Activated CD4-positive, alpha-beta T cell treated with anti-CD3 and anti-CD28 coated beads for 48 hours (primary cell): Measurements from ENCODE around the gene CDK7.
A peak's percentile ranks its signal among the peaks of the same experiment; 100 is the strongest.
"Not testable (repeated sequence)": the region's sequence is repeated elsewhere in the genome, so short reads cannot be mapped to it uniquely, and the experiment has no call there.

Experiments
- DNase-seq: peaks from one replicate; pipeline ENCODE4 v3.0.0-alpha.2; 2020

Gene CDK7

DNA sequence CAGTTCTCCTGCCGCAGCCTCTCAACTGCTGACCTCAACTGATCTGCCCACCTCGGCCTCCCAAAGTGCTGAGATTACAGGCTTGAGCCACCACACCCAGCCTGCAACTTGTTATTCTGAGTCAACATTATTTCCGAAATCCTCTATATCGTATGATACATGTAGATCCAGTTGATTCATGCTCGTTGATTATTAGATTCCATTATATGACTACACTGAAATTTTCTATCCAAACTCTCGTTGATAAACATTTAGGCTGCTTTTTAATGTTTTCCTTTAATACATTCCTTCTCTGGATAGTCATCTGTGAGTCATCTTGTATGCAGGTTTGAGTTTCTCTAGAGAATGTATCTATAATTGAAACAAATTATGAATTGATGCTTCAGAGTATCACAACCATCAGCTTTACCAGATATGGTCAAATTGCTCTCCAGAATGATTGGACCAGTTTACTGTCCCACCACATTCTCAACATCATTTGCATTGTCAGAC lies 4.1 kb downstream of the CDK7 start:
- no peak for DNase-seq

DNA sequence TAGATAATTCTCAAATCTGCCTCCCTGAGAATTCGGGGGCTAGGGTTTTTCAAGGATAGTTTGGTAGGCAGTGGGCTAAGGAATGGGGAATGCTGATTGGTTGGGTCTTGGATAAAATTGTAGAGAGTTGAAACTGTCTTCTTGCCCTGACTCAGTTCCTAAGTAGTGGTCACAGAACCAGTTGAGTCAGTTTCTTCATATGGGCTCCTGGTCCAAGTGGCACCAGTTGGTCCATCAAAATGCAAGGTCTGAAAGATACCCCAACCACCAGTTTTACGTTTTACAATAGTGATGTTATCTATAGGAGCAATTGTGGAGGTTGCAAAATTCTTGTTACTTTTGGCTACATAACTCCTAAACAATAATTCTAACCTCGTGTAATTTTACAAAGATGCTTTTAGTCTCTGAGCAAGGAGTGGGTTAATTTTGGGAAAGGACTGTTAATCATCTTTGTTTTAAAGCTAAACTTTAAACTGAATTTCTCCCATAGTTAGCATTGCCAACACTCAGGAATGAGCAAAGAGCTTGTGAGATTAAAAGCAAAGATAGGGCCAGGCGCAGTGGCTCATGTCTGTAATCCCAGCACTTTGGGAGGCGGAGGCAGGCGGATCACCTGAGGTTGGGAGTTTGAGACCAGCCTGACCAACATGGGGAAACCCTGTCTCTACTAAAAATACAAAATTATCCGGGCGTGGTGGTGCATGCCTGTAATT lies 7.7 kb downstream of the CDK7 start:
- DNase-seq: no peak

DNA sequence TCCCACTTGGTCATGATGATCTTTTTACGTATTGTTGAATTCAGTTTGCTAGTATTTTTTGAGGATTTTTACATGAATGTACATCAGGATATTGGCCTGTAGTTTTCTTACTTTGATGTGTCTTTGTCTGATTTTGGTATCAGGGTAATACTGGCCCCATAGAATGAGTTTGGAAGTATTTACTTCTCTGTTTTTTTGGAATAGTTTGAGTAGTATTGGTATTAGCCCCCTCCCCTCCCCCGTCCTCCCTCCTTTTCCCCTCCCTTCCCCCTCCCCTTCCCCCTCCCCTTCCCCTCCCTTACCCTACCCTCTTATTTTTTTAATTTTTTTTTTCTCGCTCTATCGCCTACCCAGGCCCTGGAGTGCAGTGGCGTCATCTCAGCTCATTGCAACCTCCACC lies 10.3 kb downstream of the CDK7 start:
- no peak for DNase-seq

DNA sequence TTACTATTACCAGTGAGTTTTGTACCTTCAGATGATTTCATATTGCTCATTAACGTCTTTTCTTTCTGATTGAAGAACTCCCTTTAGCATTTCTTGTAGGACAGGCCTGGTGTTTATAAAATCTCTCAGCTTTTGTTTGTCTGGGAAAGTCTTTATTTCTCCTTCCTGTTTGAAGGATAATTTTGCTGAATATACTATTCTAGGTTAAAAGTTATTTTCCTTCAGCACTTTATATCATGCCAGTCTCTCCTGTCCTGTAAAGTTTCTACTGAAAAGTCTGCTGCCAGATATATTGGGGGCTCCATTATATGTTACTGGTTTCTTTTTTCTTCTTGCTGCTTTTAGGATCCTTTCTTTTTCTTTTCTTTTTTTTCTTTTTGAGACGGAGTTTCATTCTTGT lies 13.3 kb downstream of the CDK7 start:
- DNase-seq: no peak

DNA sequence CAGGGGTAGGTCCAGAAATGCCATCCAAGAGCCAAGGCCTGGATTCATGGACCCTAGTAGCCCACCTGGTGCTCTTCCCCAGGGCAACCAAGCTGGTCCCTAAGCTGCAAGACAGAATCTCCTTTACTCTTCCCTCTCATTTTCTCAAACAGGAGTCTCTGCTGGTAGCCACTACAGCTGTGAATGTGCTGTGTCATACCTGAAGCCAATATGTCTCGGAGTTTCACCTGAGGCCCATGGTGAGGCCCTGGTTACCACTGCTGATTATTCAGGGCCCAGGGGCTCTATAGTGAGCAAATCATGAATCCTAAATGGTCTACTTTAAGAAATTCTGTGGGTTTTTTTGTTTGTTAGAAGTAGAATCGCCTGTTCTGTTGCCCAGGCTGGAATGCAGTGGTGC lies 15.9 kb downstream of the CDK7 start:
- no peak for DNase-seq

DNA sequence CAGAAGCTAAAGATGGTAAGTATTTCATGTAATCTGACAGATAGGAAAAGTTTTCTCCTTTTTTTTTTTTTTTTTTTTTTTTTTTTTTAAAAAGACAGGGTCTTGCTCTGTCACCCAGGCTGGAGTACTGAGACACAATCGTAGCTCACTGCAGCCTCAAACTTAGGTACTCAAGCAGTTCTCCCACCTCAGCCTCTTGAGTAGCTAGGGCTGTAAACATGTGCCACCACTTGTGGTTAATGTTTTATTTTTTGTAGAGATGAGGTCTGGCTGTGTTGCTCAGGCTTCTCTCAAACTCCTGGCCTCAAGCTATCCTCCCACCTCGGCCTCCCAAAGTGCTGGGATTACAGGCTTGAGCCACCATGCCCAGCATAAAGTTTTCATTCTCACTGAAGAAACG lies 17.8 kb downstream of the CDK7 start:
- DNase-seq: no peak

DNA sequence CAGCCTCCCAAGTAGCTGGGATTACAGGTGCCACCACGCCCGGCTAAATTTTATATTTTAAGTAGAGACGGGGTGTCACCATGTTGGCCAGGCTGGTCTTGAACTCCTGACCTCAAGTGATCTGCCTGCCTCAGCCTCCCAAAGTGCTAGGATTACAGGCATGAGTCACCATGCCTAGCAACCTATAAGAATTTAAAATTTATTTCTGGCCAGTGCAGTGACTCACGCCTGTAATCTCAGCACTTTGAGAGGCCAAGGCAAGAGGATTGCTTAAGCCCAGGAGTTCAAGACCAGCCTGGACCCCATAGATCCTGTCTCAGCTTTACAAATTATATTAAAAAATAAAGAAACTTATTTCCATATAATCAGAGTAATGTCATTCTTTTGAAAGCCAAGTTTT lies 21.3 kb downstream of the CDK7 start:
- not testable (repeated sequence) for DNase-seq

DNA sequence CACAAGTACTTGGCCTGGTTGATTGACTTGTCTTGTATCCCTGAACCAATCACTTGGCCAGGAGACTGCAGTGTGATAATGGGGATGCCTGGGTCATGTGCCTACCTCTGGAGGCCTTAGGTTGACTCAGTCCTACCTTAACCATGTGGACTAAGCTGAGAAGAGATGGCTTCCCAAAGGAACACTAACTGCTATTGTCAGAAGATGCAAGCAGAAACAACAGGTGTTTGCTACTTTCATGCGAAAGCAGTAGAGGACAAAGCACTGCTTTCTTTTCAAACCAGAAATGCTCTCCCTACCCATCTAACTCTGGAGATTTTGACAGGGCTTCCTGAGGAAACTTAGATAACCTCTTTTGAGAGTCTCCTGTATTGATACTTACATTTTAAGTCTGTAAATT lies 22.9 kb downstream of the CDK7 start:
- DNase-seq: no peak

DNA sequence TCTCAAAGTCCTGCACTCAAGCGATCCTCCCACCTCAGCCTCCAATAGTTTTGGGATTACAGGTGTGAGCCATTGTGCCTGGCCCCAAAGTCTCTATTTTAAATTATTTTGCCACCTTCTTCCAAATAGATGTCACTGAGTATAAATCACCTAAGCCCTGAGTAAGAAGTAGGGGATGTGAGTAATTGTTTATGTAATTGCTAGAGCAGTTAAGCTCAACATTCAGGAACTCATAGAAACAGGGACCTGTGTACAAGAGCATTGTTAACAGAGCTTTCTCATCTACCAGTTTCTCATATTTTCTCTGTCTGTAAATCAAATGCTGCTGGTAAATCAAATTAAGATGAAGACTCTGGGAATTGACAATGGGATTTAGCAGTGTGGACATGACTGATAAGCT lies 26.3 kb downstream of the CDK7 start:
- DNase-seq: no peak

DNA sequence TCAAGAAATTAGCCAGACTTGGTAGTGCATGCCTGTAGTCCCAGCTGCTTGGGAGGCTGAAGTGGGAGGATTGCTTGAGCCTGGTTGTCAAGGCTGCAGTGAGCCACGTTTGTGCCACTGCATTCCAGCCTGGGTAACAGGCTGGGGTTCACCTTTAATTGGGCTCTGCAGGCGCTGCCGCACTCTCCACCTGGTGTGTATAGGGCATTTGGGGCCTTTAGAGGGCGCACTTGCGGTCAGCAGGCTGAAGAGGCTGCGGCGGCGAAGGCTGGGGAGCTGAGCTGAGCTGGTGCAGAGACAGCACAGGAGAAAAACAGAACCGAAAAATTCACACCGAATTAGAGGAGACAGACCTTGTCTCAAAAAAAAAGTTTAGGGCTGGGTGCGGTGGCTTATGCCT lies 31.2 kb downstream of the CDK7 start:
- DNase-seq: peak; percentile 28

DNA sequence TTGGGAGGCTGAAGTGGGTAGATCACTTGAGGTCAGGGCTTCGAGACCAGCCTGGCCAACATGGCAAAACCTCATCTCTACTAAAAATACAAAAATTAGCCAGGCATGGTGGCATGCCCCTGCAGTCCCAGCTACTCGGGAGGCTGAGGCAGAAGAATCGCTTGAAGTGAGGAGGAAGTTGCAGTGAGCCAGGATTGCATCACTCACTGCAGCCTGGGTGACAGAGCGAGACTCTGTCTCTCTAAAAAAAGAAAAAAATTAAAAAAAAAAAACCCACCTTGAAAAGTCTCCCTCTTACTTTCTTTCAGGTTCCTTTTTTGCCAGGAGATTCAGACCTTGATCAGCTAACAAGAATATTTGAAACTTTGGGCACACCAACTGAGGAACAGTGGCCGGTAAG lies 34.2 kb downstream of the CDK7 start:
- no peak for DNase-seq

DNA sequence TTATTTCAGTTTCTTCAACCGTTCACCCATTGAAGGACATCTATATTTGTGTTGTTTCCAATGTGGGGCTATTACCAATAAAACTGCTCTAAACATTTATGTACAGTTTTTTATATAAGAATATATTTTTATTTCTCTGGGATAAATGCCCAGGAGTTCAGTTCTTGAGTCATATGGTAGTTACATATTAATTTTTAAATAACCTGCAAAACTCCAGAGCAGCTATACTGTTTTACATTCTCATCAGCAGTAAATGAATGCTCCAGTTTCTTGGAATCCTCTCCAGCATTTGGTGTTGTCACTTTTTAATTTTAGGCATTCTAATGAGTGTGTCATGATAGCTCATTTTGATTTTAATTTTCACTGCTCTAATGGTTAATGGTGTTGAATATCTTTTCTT lies 36.2 kb downstream of the CDK7 start:
- no peak for DNase-seq

DNA sequence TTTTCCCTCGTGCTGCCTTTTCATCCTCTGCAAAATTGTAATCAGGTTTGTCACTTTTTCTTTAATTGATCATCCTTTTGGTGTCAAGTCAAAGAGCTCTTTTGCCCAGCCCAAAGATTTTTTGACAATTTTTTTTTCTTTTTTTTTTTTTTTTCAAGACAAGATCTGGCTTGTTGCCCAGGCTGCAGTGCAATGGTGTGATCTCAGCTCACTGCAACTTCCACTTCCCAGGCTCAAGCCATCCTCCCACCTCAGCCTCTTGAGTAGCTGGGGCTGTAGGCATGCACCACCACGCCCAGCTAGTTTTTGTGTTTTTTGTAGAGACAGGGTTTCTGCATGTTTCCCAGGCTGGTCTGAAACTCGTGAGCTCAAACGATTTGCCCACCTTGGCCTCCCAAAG lies 36.7 kb downstream of the CDK7 start:
- no peak for DNase-seq

DNA sequence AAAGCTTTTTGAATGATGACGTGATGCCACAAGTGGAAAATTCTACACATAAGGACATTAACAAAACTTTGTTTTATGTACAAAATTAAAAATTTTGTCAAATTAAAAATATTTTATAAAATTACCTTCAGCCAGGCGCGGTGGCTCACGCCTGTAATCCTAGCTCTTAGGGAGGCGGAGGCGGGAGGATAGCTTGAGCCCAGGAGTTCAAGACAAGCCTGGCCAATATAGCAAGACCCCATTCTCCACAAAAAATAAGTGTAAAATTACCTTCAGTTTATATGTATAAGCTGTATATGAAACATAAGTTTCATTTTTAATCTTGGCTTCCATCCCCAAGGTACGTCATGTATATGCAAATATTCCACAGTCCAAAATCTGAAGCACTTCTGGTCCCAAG lies 40.9 kb downstream of the CDK7 start:
- no peak for DNase-seq

DNA sequence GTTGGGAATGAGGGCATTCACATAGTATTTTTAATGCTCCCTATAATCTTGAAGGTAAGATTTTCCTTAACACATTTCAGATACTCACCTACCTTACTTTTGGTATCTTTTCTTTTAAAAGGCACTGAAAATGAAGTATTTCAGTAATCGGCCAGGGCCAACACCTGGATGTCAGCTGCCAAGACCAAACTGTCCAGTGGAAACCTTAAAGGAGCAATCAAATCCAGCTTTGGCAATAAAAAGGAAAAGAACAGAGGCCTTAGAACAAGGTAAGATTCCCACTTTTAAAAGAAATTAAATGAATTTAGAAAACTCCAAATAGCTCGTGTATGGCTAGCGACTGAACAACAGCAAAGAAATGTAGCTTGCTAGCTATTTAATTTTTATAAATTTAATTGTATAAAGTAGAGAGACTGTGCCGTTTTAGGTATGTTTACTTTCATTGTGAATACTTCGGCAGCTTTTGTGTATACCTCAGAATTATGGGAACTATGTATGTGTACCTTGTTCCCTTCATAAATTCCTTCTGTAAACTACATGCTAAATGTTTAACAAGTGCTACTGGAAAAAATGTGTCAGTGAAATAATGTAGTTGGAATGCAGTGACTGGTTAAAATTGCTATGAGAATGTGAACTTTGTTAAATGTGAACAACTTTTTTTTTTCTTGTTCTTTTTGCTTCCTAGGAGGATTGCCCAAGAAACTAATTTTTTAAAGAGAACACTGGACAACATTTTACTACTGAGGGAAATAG lies 41.9 kb downstream of the CDK7 start:
- DNase-seq: no peak

DNA sequence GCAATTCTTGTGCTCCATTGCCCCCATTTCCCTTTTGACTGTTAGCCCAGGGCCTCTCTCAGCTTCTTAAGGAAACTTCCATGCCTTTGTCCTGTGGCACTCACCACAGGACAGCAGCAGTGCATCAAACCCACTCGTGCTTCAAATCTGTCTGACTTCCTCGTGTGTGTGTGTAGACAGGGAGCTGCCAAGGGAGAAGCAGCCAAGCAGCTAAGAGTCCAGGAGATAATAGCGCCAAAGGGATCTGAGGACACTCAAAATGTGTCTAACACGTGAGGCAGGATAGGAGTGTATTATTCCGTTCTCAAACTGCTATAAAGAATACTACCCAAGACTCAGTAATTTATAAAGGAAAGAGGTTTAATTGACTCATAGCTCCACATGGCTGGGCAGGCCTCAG lies 44.8 kb downstream of the CDK7 start:
- DNase-seq: no peak

DNA sequence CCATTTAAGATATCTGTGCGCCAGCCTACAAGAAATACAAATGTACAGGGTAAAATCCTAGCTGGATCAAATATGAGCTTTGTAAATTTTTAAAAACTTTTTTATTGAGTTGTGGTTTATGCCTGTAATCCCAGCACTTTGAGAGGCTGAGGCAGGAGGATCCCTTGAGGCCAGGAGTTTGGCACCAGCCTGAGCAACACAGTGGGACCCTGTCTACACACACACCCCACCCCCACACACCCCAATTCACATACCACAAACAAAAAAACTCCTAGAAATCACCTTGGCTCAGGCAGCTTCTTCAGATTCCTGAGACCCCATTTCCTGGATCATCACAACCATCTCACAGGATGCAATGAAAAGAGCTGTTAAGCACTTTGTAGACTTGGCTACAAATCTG lies 46.4 kb downstream of the CDK7 start:
- no peak for DNase-seq

DNA sequence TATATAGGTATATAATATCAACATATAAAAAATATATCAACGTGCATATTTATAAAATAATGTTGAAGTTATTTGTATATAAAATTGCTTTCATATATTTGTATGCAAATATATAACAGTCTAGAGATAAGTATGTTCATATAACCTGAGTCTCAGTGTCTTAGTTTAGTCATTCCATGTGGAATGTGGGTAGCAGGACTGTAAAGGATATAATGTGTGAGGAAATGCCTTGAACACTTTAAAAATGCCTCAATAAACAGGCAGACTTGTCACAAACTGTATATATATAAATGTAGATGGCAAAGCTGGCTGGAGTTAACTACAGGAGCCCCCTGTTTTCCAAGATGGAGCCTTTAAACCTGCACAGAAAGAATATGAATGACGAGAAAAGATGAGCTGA lies 49.5 kb downstream of the CDK7 start:
- DNase-seq: no peak

DNA sequence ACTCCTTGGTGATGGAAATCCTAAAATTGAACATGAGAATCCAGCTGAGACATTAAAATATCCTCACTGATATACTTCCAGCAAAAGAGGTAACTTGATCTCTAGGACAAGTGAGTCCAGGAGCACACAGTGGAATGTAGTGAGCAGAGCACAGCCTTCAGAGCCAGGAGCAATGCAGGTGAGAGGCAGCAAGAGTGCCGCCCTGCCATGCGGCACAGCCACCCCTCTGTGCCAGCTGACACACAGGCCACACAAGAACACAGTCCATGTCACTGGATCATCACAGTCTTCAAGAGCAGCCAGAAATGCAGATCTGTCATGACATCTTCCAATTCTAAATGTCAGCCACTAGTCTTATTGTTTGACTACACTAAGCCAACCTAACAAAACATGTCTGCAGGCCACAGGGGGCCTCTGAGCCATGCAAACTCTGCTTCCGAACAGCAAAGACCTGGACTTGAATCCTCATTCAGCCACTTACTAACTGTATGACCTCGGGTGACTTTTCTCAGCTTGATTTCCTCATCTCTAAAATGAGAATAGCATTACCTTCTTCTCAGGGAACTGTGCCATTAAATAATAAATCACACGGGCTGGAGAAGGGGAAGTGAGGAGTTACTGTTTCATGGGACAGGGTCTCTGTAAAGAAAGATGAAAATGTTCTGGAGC lies 50.9 kb downstream of the CDK7 start:
- DNase-seq: no peak

DNA sequence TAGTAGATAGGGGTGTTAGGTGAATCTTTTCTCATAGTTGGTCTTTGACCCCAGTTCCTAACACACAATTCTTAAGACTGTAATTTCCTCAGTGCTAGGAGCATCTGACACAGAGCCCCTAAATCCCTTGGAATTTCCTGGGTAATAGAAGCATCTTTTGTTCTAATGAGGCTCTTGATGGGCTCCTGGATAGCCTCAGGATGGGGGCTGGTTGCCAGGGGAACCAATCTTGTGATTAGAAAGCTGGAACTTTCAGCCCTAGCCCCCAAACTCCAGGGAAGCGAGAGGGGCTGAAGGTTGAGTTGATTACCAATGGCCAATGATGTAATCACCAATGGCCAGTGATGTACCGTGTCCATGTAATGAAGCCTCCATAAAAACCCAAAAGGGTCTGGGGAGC lies 53.4 kb downstream of the CDK7 start:
- DNase-seq: no peak

DNA sequence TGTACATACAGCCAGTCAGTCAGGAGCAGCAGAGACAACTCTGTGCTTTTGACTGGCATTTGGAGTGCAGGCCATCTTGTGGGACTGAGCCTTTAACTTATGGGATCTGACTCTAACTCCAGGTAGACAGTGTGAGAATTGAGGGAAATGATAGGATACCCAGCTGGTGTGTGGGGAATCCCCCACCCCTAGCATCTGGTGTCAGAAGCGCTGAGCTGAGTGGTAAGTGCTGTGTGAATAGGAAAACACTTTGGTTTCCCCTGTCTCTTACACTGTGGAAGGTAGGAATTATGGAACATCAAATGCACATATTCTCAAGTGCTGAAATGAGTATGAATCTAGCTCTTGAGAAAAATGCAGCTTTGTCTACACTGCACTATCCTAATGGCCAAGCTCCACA lies 54.0 kb downstream of the CDK7 start:
- no peak for DNase-seq

DNA sequence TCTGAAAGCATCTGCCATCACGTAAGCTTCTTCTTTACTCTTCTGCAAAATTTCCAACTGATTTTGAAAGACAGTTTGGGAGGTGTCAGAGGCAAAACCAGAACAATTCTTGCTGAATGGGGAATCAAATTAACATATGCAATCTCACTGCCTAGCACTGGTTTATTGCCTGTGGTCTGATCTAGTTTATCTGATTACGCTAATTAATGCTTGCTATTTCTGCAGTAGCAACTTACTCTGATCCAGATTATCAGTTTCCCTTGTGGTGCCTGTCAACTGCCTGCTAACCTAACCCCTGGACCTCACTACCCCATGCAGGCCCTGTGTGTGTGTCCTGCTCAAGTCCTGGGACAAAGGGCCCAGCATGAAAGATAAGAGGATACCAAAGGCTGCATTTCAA lies 57.6 kb downstream of the CDK7 start:
- no peak for DNase-seq

DNA sequence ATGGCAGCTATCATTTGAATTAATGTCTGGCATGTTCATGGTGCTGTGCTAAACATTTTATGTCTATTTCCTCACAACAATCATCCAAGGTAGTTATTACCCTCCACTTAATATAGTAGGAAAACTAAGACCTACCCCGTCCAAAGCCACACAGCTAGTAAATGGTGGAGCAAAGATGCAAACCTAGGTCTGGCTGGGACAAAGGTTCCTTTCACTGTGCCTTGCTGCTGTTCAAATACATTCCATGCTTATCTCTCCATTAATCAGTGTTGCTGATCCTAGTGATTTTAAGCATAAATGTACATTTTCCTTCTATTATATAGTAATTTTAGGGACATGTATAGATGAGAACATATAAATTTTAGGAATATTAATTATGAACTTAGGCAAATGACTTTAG lies 59.2 kb downstream of the CDK7 start:
- no peak for DNase-seq

DNA sequence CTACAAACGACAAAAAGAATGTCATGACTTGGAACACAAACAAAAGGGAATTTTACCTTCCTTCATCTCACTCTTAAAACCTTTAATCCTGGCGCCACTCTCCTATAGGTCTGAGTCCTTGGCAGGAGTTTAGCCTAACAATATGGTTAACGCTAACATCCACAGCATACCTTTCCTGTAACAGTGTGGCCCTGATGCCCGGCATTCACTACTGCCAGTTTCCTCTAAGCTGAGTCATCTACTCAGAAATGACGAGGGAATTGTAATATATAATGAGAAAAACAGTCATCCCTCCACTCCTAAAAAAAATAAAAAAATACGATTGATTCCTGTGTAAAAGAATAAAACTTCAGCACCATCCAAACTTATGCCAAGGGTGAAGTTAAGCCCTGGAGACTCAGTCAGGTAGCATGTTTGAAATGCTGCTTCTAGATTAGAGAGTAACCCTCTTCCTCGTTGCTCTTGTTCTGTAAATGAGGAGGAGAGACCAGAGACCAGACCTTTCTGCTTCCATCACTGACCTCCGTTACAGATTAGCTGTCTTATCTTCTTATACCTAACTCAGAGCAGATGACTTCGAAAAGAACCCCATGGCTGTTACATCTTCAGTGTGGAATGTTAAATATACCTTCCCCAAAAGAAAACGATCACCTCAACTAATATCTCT lies 60.5 kb downstream of the CDK7 start:
- DNase-seq: no peak
